ENCODE results near the gene SPEM3. TPM values are rescaled to one million over a fixed set of nuclear protein-coding genes. Genes with fewer than 3 reads are reported as not detected.

Gene SPEM3
- total RNA-seq, 4 donors from 2014 or later = not detected

DNA sequence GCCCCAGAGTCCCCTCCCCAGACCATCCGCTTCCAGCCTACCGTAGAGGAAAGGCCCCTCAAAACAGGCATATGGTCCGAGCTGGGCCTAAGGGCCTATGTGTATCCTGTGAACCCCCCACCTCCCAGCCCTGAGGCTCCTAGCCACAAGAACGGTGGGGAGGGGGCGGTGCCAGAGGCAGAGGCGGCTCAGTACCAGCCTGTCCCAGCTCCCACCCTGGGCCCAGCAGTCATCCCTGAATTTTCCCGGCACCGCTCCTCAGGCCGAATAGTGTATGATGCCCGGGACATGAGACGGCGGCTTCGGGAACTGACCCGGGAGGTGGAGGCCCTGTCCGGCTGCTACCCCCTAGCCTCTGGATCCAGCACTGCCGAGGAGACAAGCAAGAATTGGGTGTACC lies 7.5 kb upstream of the SPEM3 start:
- 93 to 100% methylated on average over 6 to 12 of the region's 16 CpGs for whole genome bisulfite sequencing, 2 donors
- DNase-seq (ENCODE audit: low spot score in 2 of 2) = no peak
- H3K4me1 ChIP-seq = no peaks in the 10 kb centered on the region

GRCh38 chr17:7423679-7424078 lies 5.0 kb upstream of the SPEM3 start:
- Histone ChIP-seq H3K4me3 (no peak overlapping the region), H3K27ac (no peak overlapping the region), H3K4me1 (no peaks in the 10 kb centered on the region), H3K9me3 (no peaks in the 10 kb centered on the region), H3K27me3 (no peaks in the 10 kb centered on the region), H3K36me3 (no peaks in the 10 kb centered on the region)
- TF ChIP-seq POLR2A (IDR thresholded peaks at IDR 0.05) (no peak), EP300 (IDR thresholded peaks at IDR 0.05) (no peak)
- TF ChIP-seq, protein P1, sequence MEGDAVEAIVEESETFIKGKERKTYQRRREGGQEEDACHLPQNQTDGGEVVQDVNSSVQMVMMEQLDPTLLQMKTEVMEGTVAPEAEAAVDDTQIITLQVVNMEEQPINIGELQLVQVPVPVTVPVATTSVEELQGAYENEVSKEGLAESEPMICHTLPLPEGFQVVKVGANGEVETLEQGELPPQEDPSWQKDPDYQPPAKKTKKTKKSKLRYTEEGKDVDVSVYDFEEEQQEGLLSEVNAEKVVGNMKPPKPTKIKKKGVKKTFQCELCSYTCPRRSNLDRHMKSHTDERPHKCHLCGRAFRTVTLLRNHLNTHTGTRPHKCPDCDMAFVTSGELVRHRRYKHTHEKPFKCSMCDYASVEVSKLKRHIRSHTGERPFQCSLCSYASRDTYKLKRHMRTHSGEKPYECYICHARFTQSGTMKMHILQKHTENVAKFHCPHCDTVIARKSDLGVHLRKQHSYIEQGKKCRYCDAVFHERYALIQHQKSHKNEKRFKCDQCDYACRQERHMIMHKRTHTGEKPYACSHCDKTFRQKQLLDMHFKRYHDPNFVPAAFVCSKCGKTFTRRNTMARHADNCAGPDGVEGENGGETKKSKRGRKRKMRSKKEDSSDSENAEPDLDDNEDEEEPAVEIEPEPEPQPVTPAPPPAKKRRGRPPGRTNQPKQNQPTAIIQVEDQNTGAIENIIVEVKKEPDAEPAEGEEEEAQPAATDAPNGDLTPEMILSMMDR (IDR thresholded peaks at IDR 0.05) = no peak
- DNase-seq (ENCODE audit: low spot score in 2 of 2) = no peak
- 47 to 61% methylated on average over 4 of the region's 4 CpGs for WGBS, 2 donors

More for the DNA sequence above, 7.5 kb upstream of the SPEM3 start:
- H3K36me3 ChIP-seq = peaks cover 0 to 24% (median 0%) of the 10 kb centered on the region in 3 donors
- H3K27ac ChIP-seq = no peak overlapping the region
- H3K9me3 ChIP-seq = no peaks in the 10 kb centered on the region
- TF ChIP-seq, protein P1 (IDR thresholded peaks at IDR 0.05) = no peak
- no peak for TF ChIP-seq POLR2A (IDR thresholded peaks at IDR 0.05)
- TF ChIP-seq EP300 (IDR thresholded peaks at IDR 0.05) = no peak
- no peaks in the 10 kb centered on the region for H3K27me3 ChIP-seq
- H3K4me3 ChIP-seq = no peak overlapping the region

GRCh38 chr17:7425316-7425715 lies 3.3 kb upstream of the SPEM3 start, which contains the start of gene SPEM2:
Gene SPEM2 (plus strand): TSS chr17:7425616. CDS start chr17:7425689, 73 bp downstream.
- no peak for DNase-seq (ENCODE audit: low spot score in 2 of 2)
- 77 to 88% methylated on average over 7 of the region's 7 CpGs for WGBS, 2 donors
- Histone ChIP-seq H3K9me3 (no peaks in the 10 kb centered on the region), H3K4me1 (no peaks in the 10 kb centered on the region), H3K27ac (no peak within 1 kb of the TSS), H3K36me3 (no peaks in the 10 kb centered on the region), H3K4me3 (no peak within 1 kb of the TSS), H3K27me3 (no peaks in the 10 kb centered on the region)
- TF ChIP-seq POLR2A (IDR thresholded peaks at IDR 0.05) (no peak), EP300 (IDR thresholded peaks at IDR 0.05) (no peak)
- TF ChIP-seq, protein P1 (IDR thresholded peaks at IDR 0.05) = no peak

DNA sequence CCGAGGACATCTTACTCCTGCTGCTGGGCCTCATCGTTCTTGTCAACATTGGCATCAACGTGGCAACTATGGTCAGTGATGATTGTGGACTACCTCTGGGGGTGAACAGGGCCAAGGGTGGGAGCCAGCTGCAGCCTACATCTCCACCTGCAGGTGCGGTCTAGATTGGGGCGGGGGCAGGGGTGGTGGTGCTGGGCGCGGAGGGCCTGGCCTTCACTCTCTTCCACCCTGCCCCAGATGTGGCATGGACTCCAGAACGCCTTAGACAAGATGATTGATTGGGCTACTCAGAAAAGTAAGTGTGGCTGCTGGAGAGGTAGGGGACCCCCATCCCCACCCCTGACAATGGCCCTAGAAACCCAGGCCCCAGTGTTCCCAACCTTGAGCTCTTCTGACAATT lies 2.9 kb upstream of the SPEM3 start:
- no peak for DNase-seq (ENCODE audit: low spot score in 2 of 2)
- 87 to 88% methylated on average over 8 of the region's 8 CpGs for WGBS, 2 donors
- H3K27me3 ChIP-seq = no peaks in the 10 kb centered on the region
- H3K36me3 ChIP-seq = no peaks in the 10 kb centered on the region
- TF ChIP-seq, protein P1 (IDR thresholded peaks at IDR 0.05) = no peak
- TF ChIP-seq EP300 (IDR thresholded peaks at IDR 0.05) (no peak), POLR2A (IDR thresholded peaks at IDR 0.05) (no peak)
- H3K4me1 ChIP-seq = no peaks in the 10 kb centered on the region
- H3K27ac ChIP-seq = no peak overlapping the region
- H3K4me3 ChIP-seq = no peak overlapping the region
- no peaks in the 10 kb centered on the region for H3K9me3 ChIP-seq

DNA sequence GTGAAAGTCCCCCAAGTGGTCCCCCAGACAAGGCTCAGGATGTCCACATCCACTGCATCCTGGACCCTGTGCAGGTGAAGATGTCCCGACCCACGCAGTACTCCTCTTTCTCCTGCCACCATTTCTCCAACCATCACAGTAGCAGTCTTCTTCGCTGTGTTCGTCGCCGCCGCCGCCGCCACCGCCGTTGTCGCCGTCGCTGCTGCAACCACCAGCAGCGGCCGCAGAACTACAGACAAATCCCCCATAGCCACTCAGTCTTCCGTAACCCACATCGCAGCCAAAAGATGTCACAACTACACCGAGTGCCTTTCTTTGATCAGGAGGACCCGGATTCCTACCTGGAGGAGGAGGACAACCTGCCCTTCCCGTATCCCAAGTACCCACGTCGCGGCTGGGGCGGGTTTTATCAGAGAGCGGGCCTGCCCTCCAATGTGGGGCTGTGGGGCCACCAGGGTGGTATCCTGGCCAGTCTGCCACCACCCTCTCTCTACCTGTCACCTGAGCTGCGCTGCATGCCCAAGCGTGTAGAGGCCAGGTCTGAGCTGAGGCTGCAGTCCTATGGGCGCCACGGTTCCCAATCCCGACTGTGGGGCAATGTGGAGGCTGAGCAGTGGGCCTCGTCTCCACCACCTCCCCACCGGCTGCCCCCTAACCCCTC lies 2.3 kb upstream of the SPEM3 start:
- Histone ChIP-seq H3K27ac (no peak overlapping the region), H3K4me3 (no peak overlapping the region), H3K27me3 (no peaks in the 10 kb centered on the region), H3K4me1 (no peaks in the 10 kb centered on the region), H3K36me3 (no peaks in the 10 kb centered on the region), H3K9me3 (no peaks in the 10 kb centered on the region)
- no peak for TF ChIP-seq EP300 (IDR thresholded peaks at IDR 0.05)
- TF ChIP-seq, protein P1 (IDR thresholded peaks at IDR 0.05) = no peak
- TF ChIP-seq POLR2A (IDR thresholded peaks at IDR 0.05) = no peak
- 92 to 94% methylated on average over 27 to 29 of the region's 33 CpGs for WGBS, 2 donors
- no peak for DNase-seq (ENCODE audit: low spot score in 2 of 2)
